Neural progenitor cell (in vitro differentiated cells): ENCODE data around the gene PKNOX2. TPM values are rescaled to one million over a fixed set of nuclear protein-coding genes. Genes with fewer than 3 reads are reported as not detected.

ENCODE experiments used
- DNase-seq: peaks from one replicate; pipeline ENCODE4 v3.0.0-alpha.2; 2016; ENCODE audit warnings: low spot score
- H2AFZ ChIP-seq: fragments of 200-600 bp; sonication (generic); replicated peaks from 2 replicates; pipeline ENCODE4 v1.6.1; 2016; ENCODE audit warnings: antibody characterized with exemption
- H3F3A ChIP-seq: fragments of 200-600 bp; sonication (generic); 2 replicates; pipeline ENCODE4 v1.6.1; 2016; ENCODE audit warnings: antibody characterized with exemption, low read depth
- H3K27ac ChIP-seq: fragments of 200-600 bp; sonication (generic); 2 replicates; pipeline ENCODE4 v1.5.1; 2016; ENCODE audit warnings: mild to moderate bottlenecking
- H3K27me3 ChIP-seq: fragments of 200-600 bp; sonication (generic); 2 replicates; pipeline ENCODE4 v1.6.1; 2016; ENCODE audit warnings: mild to moderate bottlenecking, moderate library complexity
- H3K36me3 ChIP-seq: fragments of 200-600 bp; sonication (generic); 2 replicates; pipeline ENCODE4 v1.5.1; 2016
- H3K4me1 ChIP-seq: fragments of 200-600 bp; sonication (generic); 2 replicates; pipeline ENCODE4 v1.6.1; 2016; ENCODE audit warnings: mixed run types
- H3K4me2 ChIP-seq: fragments of 200-600 bp; sonication (generic); 2 replicates; pipeline ENCODE4 v1.6.1; 2016
- H3K4me3 ChIP-seq: fragments of 200-600 bp; sonication (generic); 2 replicates; pipeline ENCODE4 v1.5.1; 2016
- H3K79me2 ChIP-seq: fragments of 200-600 bp; sonication (generic); 2 replicates; pipeline ENCODE4 v1.6.1; 2016; ENCODE audit warnings: low read depth
- H3K9ac ChIP-seq: fragments of 200-600 bp; sonication (generic); 2 replicates; pipeline ENCODE4 v1.6.1; 2016
- H3K9me3 ChIP-seq: fragments of 200-600 bp; sonication (generic); 2 replicates; pipeline ENCODE4 v1.5.1; 2016; ENCODE audit warnings: low read depth
- H4K20me1 ChIP-seq: fragments of 200-600 bp; sonication (generic); 2 replicates; pipeline ENCODE4 v1.6.1; 2016; ENCODE audit warnings: low read depth
- H3K27ac Mint-ChIP-seq: 3 replicates; pipeline ENCODE4 v1.8.0; 2021; ENCODE audit warnings: mixed read lengths
- H3K27me3 Mint-ChIP-seq: 2 replicates; pipeline ENCODE4 v1.8.0; 2022; ENCODE audit warnings: low read depth, mild to moderate bottlenecking, inconsistent platforms, moderate library complexity, mixed read lengths; ENCODE audit not compliant: insufficient read depth
- H3K36me3 Mint-ChIP-seq: 3 replicates; pipeline ENCODE4 v1.8.0; 2021; ENCODE audit warnings: mixed read lengths
- H3K4me1 Mint-ChIP-seq: 3 replicates; pipeline ENCODE4 v1.8.0; 2021; ENCODE audit warnings: mixed read lengths
- H3K4me3 Mint-ChIP-seq: 3 replicates; pipeline ENCODE4 v1.8.0; 2021; ENCODE audit warnings: mild to moderate bottlenecking, moderate library complexity, mixed read lengths
- H3K9me3 Mint-ChIP-seq: 3 replicates; pipeline ENCODE4 v1.8.0; 2020; ENCODE audit warnings: mixed read lengths
- CTCF ChIP-seq: fragments of 200-600 bp; sonication (generic); IDR thresholded peaks from 2 replicates; pipeline ENCODE4 v1.5.1; 2017; ENCODE audit warnings: antibody characterized with exemption, mild to moderate bottlenecking
- EZH2 ChIP-seq: fragments of 200-600 bp; sonication (generic); IDR thresholded peaks from 2 replicates; pipeline ENCODE4 v1.6.1; 2017; ENCODE audit warnings: antibody characterized with exemption, mild to moderate bottlenecking, moderate library complexity
- EZH2phosphoT487 ChIP-seq: fragments of 200-600 bp; sonication (generic); IDR thresholded peaks from 2 replicates; pipeline ENCODE4 v1.6.1; 2017; ENCODE audit warnings: antibody characterized with exemption
- total RNA-seq: library from RNA; depleted of rRNA; stranded (reverse); fragments of >200 nt; gene quantifications from 2 replicates; pipeline ENCODE4 v1.2.3, GENCODE V29; 2015; ENCODE audit warnings: low replicate concordance

The PKNOX2 gene
- total RNA-seq, 1 donor from 2014 or later: 4.3 TPM

- Histone ChIP-seq H4K20me1 (no peaks in the 10 kb centered on the region), H3K36me3 (no peaks in the 10 kb centered on the region), H3K9me3 (no peaks in the 10 kb centered on the region), H3K9ac (no peak overlapping the region), H3K79me2 (no peaks in the 10 kb centered on the region), H3K4me2 (no peak overlapping the region), H3K4me3 (no peak overlapping the region), H2AFZ (no peak overlapping the region), H3F3A (peaks cover 14% of the 10 kb centered on the region), H3K4me1 (peaks cover 17% of the 10 kb centered on the region), H3K27ac (no peak overlapping the region), H3K27me3 (no peaks in the 10 kb centered on the region)
- H3K4me1 Mint-ChIP-seq: peaks cover 44% of the 10 kb centered on the region
- peaks cover 10% of the 10 kb centered on the region for H3K36me3 Mint-ChIP-seq
- peaks cover 2% of the 10 kb centered on the region for H3K27me3 Mint-ChIP-seq
- no peak overlapping the region for H3K4me3 Mint-ChIP-seq
- H3K27ac Mint-ChIP-seq: no peak overlapping the region
- TF ChIP-seq EZH2 (no peak), EZH2phosphoT487 (no peak), CTCF (no peak)
- no peak for DNase-seq
- no peaks in the 10 kb centered on the region for H3K9me3 Mint-ChIP-seq
These were observed 112.0 kb downstream of the PKNOX2 start for GRCh38 chr11:125276619-125276976.

- TF ChIP-seq CTCF (no peak), EZH2phosphoT487 (no peak), EZH2 (no peak)
- Mint-ChIP-seq H3K27ac (no peak overlapping the region), H3K4me3 (no peak overlapping the region), H3K27me3 (no peaks in the 10 kb centered on the region), H3K36me3 (peaks cover 4% of the 10 kb centered on the region), H3K9me3 (no peaks in the 10 kb centered on the region), H3K4me1 (peaks cover 40% of the 10 kb centered on the region)
- no peaks in the 10 kb centered on the region for H3K27me3 ChIP-seq
- H3K4me1 ChIP-seq: peaks cover 13% of the 10 kb centered on the region
- H2AFZ ChIP-seq: no peak overlapping the region
- DNase-seq: no peak
- H3K36me3 ChIP-seq: no peaks in the 10 kb centered on the region
- H3K27ac ChIP-seq: no peak overlapping the region
- H3K79me2 ChIP-seq: no peaks in the 10 kb centered on the region
- H3K9ac ChIP-seq: no peak overlapping the region
- H4K20me1 ChIP-seq: peaks cover 4% of the 10 kb centered on the region
- H3K4me3 ChIP-seq: no peak overlapping the region
- H3F3A ChIP-seq: peaks cover 9% of the 10 kb centered on the region
- H3K9me3 ChIP-seq: no peaks in the 10 kb centered on the region
- no peak overlapping the region for H3K4me2 ChIP-seq
These were observed 115.3 kb downstream of the PKNOX2 start for GRCh38 chr11:125279676-125280418.

- H3K27ac Mint-ChIP-seq: no peak overlapping the region
- peaks cover 13% of the 10 kb centered on the region for H3K4me1 ChIP-seq
These were observed 116.1 kb downstream of the PKNOX2 start for GRCh38 chr11:125280646-125281045.

More at GRCh38 chr11:125280646-125281045, 116.1 kb downstream of the PKNOX2 start:
- Histone ChIP-seq H3F3A (peaks cover 9% of the 10 kb centered on the region), H3K79me2 (no peaks in the 10 kb centered on the region), H3K9ac (no peak overlapping the region), H3K36me3 (no peaks in the 10 kb centered on the region), H3K4me3 (no peak overlapping the region), H4K20me1 (peaks cover 4% of the 10 kb centered on the region), H3K9me3 (no peaks in the 10 kb centered on the region), H2AFZ (no peak overlapping the region), H3K27me3 (no peaks in the 10 kb centered on the region), H3K27ac (no peak overlapping the region), H3K4me2 (no peak overlapping the region)
- DNase-seq: no peak
- H3K9me3 Mint-ChIP-seq: no peaks in the 10 kb centered on the region
- H3K4me3 Mint-ChIP-seq: no peak overlapping the region
- peaks cover 4% of the 10 kb centered on the region for H3K36me3 Mint-ChIP-seq
- no peaks in the 10 kb centered on the region for H3K27me3 Mint-ChIP-seq
- peaks cover 42% of the 10 kb centered on the region for H3K4me1 Mint-ChIP-seq
- TF ChIP-seq EZH2phosphoT487 (no peak), CTCF (no peak), EZH2 (no peak)
